ENCODE data around the gene TTC3. TPM values are rescaled to one million over a fixed set of nuclear protein-coding genes. Genes with fewer than 3 reads are reported as not detected.
"Not testable (repeated sequence)": the region's sequence is repeated elsewhere in the genome, so short reads cannot be mapped to it uniquely, and the experiment has no call there.

The TTC3 gene
- total RNA-seq, 1 experiment from 2014 or later, result 71.5 TPM

GRCh38 chr21:37220981-37221664, 148.1 kb downstream of the TTC3 start:
- POLR2A ChIA-PET, result no interaction called here
- Histone ChIP-seq H3K4me3 (replicated peaks in 1 of 2; ENCODE audit: low read depth in 1 of 2, low read length in 2 of 2) (peak overlapping the region; percentile 3 to 29; a peak in 2 of 4 replicates), H3K79me2 (ENCODE audit: insufficient read depth, low read length) (no peaks in the 10 kb centered on the region; the same call in 1 of the 2 replicates), H3K27me3 (ENCODE audit: insufficient read depth, low read length) (no peaks in the 10 kb centered on the region), H3K4me1 (ENCODE audit: control insufficient read depth in 1 of 2, insufficient read depth in 2 of 2, low read length in 2 of 2) (peaks cover 0 to 8% of the 10 kb centered on the region in 2 experiments; a peak in 1 of 4 replicates), H3K36me3 (ENCODE audit: control insufficient read depth in 1 of 2, insufficient read depth in 2 of 2, low read length in 2 of 2) (peaks cover 14 to 17% of the 10 kb centered on the region in 2 experiments; a peak in 3 of 4 replicates), H4K20me1 (ENCODE audit: insufficient read depth) (no peaks in the 10 kb centered on the region), H3K9me2 (ENCODE audit: insufficient read depth) (no peaks in the 10 kb centered on the region), H3K9ac (ENCODE audit: low read length) (no peak overlapping the region), H3K9me3 (ENCODE audit: control insufficient read depth in 1 of 2, insufficient read depth in 1 of 2, low read depth in 1 of 2, low read length in 2 of 2) (no peaks in the 10 kb centered on the region), H3K4me2 (ENCODE audit: low read length) (peak overlapping the region; percentile 18), H2AFZ (ENCODE audit: low read depth, low read length, poor library complexity, severe bottlenecking) (no peak overlapping the region), H3K27ac (ENCODE audit: low read depth, low read length) (peak overlapping the region; percentile 29; the same call in 1 of the 2 replicates)
- TF ChIP-seq SP1 (IDR thresholded peaks at IDR 0.05; ENCODE audit: low read depth) (no peak), POLR2AphosphoS5 (IDR thresholded peaks at IDR 0.05; ENCODE audit: low read depth, low read length) (0 out of 2 replicates have a peak, but pooled peaks have one; percentile 14), POLR2A (IDR thresholded peaks at IDR 0.05; ENCODE audit: borderline replicate concordance, extremely low read depth, insufficient read depth, insufficient read length) (no peak), CTCF (IDR thresholded peaks at IDR 0.05 in 2 of 3, conservative IDR thresholded peaks at IDR 0.05 in 1 of 3; ENCODE audit: borderline replicate concordance in 1 of 3, insufficient read depth in 1 of 3, low read depth in 2 of 3, low read length in 2 of 3) (peak in 2 of 3 experiments; percentile 19 to 21; a peak in 1 of 6 replicates), EZH2 (IDR thresholded peaks at IDR 0.05) (no peak), RAD21 (IDR thresholded peaks at IDR 0.05; ENCODE audit: low read depth) (peak; percentile 51), MAX (IDR thresholded peaks at IDR 0.05) (peak; percentile 65), ELF1 (IDR thresholded peaks at IDR 0.05; ENCODE audit: borderline replicate concordance, low read depth) (peak; percentile 29; the same call in 1 of the 2 replicates), CBX3 (IDR thresholded peaks at IDR 0.05; ENCODE audit: low read depth) (no peak)
- DNase-seq (ENCODE audit: low read depth, low spot score) (peak; percentile 42), ATAC-seq (peak; percentile 91)
- no TSS peak for BruUV-seq (replicated peaks)
- intact Hi-C loops (cut with micrococcal nuclease), result no loop called here
- RAD21 ChIA-PET (ENCODE audit: low non-redundant PET in 1 of 2, low total read pairs in 2 of 2, uncharacterized antibody in 2 of 2, unreplicated experiment in 2 of 2), result no interaction called here
- CTCF ChIA-PET, result no interaction called here

- peaks cover 14 to 19% of the 10 kb centered on the region in 2 experiments; a peak in 3 of 4 replicates for H3K36me3 ChIP-seq (ENCODE audit: control insufficient read depth in 1 of 2, insufficient read depth in 2 of 2, low read length in 2 of 2)
- H3K4me3 ChIP-seq (replicated peaks in 1 of 2; ENCODE audit: low read depth in 1 of 2, low read length in 2 of 2); BruUV-seq (replicated peaks); DNase-seq (ENCODE audit: low read depth, low spot score); ATAC-seq; CTCF ChIA-PET; H3K9me2 ChIP-seq (ENCODE audit: insufficient read depth); H3K27ac ChIP-seq (ENCODE audit: low read depth, low read length); H3K9ac ChIP-seq (ENCODE audit: low read length); H3K27me3 ChIP-seq (ENCODE audit: insufficient read depth, low read length); H4K20me1 ChIP-seq (ENCODE audit: insufficient read depth); intact Hi-C loops (cut with micrococcal nuclease); H2AFZ ChIP-seq (ENCODE audit: low read depth, low read length, poor library complexity, severe bottlenecking); H3K9me3 ChIP-seq (ENCODE audit: control insufficient read depth in 1 of 2, insufficient read depth in 1 of 2, low read depth in 1 of 2, low read length in 2 of 2); POLR2A ChIA-PET; RAD21 ChIA-PET (ENCODE audit: low non-redundant PET in 1 of 2, low total read pairs in 2 of 2, uncharacterized antibody in 2 of 2, unreplicated experiment in 2 of 2); H3K79me2 ChIP-seq (ENCODE audit: insufficient read depth, low read length); H3K4me1 ChIP-seq (ENCODE audit: control insufficient read depth in 1 of 2, insufficient read depth in 2 of 2, low read length in 2 of 2); H3K4me2 ChIP-seq (ENCODE audit: low read length): not testable (repeated sequence)
Measured at GRCh38 chr21:37222248-37222647, 149.2 kb downstream of the TTC3 start.

All from HCT116 (cell line).